ENCODE data around the gene TOB1. TPM values are rescaled to one million over a fixed set of nuclear protein-coding genes. Genes with fewer than 3 reads are reported as not detected.

The TOB1 gene
- total RNA-seq, 1 experiment from 2014 or later = 19.3 TPM

DNA sequence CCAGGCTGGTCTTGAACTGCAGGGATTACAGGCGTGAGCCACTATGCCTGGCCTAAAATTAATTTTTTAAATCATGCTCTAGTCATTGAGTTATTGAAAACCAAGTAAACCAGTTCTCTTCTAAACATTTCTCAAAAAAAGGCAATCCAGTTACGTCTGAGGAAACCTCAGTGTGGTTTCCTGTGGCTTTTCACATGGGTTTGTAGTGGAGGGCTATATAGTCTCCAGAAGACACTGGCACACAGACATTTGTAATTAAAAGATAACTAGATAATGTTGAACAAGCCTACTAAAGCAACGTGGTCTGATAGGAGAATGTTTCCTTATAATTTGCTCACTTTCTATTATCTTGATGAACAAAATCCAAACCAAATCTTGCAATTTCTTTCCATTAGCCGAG lies 5.2 kb upstream of the TOB1 start:
- POLR2A ChIA-PET (ENCODE audit: low non-redundant PET) = no interaction called here
- intact Hi-C loops (cut with micrococcal nuclease; ENCODE audit: unreplicated experiment) = no loop called here
- TF ChIP-seq, protein P1, sequence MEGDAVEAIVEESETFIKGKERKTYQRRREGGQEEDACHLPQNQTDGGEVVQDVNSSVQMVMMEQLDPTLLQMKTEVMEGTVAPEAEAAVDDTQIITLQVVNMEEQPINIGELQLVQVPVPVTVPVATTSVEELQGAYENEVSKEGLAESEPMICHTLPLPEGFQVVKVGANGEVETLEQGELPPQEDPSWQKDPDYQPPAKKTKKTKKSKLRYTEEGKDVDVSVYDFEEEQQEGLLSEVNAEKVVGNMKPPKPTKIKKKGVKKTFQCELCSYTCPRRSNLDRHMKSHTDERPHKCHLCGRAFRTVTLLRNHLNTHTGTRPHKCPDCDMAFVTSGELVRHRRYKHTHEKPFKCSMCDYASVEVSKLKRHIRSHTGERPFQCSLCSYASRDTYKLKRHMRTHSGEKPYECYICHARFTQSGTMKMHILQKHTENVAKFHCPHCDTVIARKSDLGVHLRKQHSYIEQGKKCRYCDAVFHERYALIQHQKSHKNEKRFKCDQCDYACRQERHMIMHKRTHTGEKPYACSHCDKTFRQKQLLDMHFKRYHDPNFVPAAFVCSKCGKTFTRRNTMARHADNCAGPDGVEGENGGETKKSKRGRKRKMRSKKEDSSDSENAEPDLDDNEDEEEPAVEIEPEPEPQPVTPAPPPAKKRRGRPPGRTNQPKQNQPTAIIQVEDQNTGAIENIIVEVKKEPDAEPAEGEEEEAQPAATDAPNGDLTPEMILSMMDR (conservative IDR thresholded peaks at IDR 0.05; ENCODE audit: low read depth, low read length) = no peak
- no peak for TF ChIP-seq EZH2 (IDR thresholded peaks at IDR 0.05; ENCODE audit: borderline replicate concordance, low read depth, low read length, poor library complexity, severe bottlenecking)
- no TSS peak for BruUV-seq (replicated peaks)
- no peaks in the 10 kb centered on the region for H3K4me1 ChIP-seq (ENCODE audit: insufficient read depth, low read length, poor library complexity, severe bottlenecking)
- no peaks in the 10 kb centered on the region for H3K9me3 ChIP-seq (ENCODE audit: low read depth, low read length, poor library complexity, severe bottlenecking)
- H3K27me3 ChIP-seq (replicated peaks; ENCODE audit: insufficient read depth, low read depth, low read length, poor library complexity) = peaks cover 3% of the 10 kb centered on the region
- CTCF ChIA-PET = no interaction called here
- no peak overlapping the region for H3K4me3 ChIP-seq (ENCODE audit: low read depth, low read length, poor library complexity, severe bottlenecking)
- H3K36me3 ChIP-seq (ENCODE audit: insufficient read depth, low read length, poor library complexity, severe bottlenecking) = no peaks in the 10 kb centered on the region
- H3K27ac ChIP-seq (ENCODE audit: low read depth, low read length, poor library complexity, severe bottlenecking) = no peak overlapping the region
- DNase-seq (ENCODE audit: low spot score) = no peak

DNA sequence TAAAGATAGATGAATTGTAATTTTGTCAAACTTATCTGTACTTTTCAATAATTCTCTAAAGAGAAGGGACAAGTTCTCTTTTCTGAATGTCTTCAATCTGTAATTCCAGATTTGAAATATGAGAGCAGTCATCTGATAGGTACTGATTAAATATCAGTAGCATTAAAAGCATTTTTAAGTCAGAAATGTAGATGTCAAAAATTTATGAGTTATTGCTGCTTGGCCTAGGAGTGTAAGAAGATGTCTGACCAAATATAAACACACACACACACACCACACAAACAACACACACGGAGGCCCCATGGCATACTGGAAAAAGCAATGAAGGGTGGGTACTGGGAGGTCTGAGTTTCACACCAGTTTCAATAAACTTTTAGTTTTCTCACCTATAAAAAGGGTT lies 2.4 kb upstream of the TOB1 start:
- H3K27me3 ChIP-seq (replicated peaks; ENCODE audit: insufficient read depth, low read depth, low read length, poor library complexity) = no peaks in the 10 kb centered on the region
- TF ChIP-seq EZH2 (IDR thresholded peaks at IDR 0.05; ENCODE audit: borderline replicate concordance, low read depth, low read length, poor library complexity, severe bottlenecking) = no peak
- TF ChIP-seq, protein P1 (conservative IDR thresholded peaks at IDR 0.05; ENCODE audit: low read depth, low read length) = no peak
- no peak overlapping the region for H3K27ac ChIP-seq (ENCODE audit: low read depth, low read length, poor library complexity, severe bottlenecking)
- ChIA-PET CTCF (no interaction called here), POLR2A (ENCODE audit: low non-redundant PET) (no interaction called here)
- no peak overlapping the region for H3K4me3 ChIP-seq (ENCODE audit: low read depth, low read length, poor library complexity, severe bottlenecking)
- DNase-seq (ENCODE audit: low spot score) = no peak
- peaks cover 6% of the 10 kb centered on the region for H3K4me1 ChIP-seq (ENCODE audit: insufficient read depth, low read length, poor library complexity, severe bottlenecking)
- peaks cover 2% of the 10 kb centered on the region for H3K36me3 ChIP-seq (ENCODE audit: insufficient read depth, low read length, poor library complexity, severe bottlenecking)
- intact Hi-C loops (cut with micrococcal nuclease; ENCODE audit: unreplicated experiment) = loop anchor here (5.0 kb wide), 3 partner anchors 44 to 299 kb away; partner anchors contain the start of genes NME1 and NME2
- H3K9me3 ChIP-seq (ENCODE audit: low read depth, low read length, poor library complexity, severe bottlenecking) = no peaks in the 10 kb centered on the region
- no TSS peak for BruUV-seq (replicated peaks)

DNA sequence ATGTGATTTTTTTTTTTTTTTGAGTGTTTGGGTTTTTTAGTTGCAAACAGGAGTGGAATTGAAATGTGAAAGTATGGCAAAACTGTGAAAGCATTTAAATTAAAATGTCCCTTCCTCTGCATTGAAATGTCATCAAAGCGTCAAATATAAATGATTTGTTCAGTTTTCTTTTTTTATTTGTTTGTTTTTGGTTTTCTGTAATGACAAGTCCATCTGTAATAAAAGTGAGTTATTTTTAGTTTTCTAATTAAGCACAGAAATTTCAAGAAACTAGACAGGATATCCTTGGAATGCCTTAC lies 1.9 kb upstream of the TOB1 start:
- no peaks in the 10 kb centered on the region for H3K27me3 ChIP-seq (replicated peaks; ENCODE audit: insufficient read depth, low read depth, low read length, poor library complexity)
- peaks cover 7% of the 10 kb centered on the region for H3K36me3 ChIP-seq (ENCODE audit: insufficient read depth, low read length, poor library complexity, severe bottlenecking)
- no TSS peak for BruUV-seq (replicated peaks)
- ChIA-PET CTCF (no interaction called here), POLR2A (ENCODE audit: low non-redundant PET) (no interaction called here)
- H3K4me1 ChIP-seq (ENCODE audit: insufficient read depth, low read length, poor library complexity, severe bottlenecking) = peaks cover 6% of the 10 kb centered on the region
- H3K4me3 ChIP-seq (ENCODE audit: low read depth, low read length, poor library complexity, severe bottlenecking) = peak overlapping the region; percentile 58
- peak overlapping the region; percentile 95 for H3K27ac ChIP-seq (ENCODE audit: low read depth, low read length, poor library complexity, severe bottlenecking)
- H3K9me3 ChIP-seq (ENCODE audit: low read depth, low read length, poor library complexity, severe bottlenecking) = no peaks in the 10 kb centered on the region
- DNase-seq (ENCODE audit: low spot score) = no peak
- intact Hi-C loops (cut with micrococcal nuclease; ENCODE audit: unreplicated experiment) = loop anchor here (5.0 kb wide), 3 partner anchors 44 to 299 kb away; partner anchors contain the start of genes NME1 and NME2
- TF ChIP-seq EZH2 (IDR thresholded peaks at IDR 0.05; ENCODE audit: borderline replicate concordance, low read depth, low read length, poor library complexity, severe bottlenecking) = no peak
- TF ChIP-seq, protein P1 (conservative IDR thresholded peaks at IDR 0.05; ENCODE audit: low read depth, low read length) = no peak

All from A673 (cell line).